Measurements from ENCODE around the gene OR8D4. TPM values are rescaled to one million over a fixed set of nuclear protein-coding genes. Genes with fewer than 3 reads are reported as not detected.
"Not testable (repeated sequence)": the region's sequence is repeated elsewhere in the genome, so short reads cannot be mapped to it uniquely, and the experiment has no call there.

The OR8D4 gene
- total RNA-seq: 0.21 TPM

DNA sequence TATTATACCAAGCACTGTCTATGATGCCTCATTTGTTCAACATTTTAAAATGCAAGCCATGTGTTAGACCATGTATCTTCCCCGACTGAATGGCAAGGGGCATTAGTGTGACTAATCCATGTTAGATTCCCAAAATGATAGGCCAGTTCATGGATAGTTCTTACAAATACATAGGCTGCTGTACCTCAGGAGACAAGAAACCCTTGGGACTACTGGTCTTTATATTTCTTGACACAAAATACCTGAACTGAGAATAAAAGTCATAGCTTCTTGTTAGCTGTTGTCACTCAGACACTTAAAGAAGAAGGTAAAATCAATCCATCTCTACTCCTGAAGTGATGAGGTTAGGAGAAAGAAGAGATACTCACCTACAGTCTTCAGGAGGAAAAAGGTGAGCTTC lies at the start of gene OR8D4:
Gene OR8D4 (plus strand): TSS at position 301 of the 400 bp plus-strand sequence. CDS start 4,265 bp downstream, outside the sequence.
- no peak for DNase-seq

GRCh38 chr11:123852321-123852720 lies 49.6 kb upstream of the OR8D4 start:
- DNase-seq: no peak

- DNase-seq: no peak
These were observed 48.9 kb upstream of the OR8D4 start for GRCh38 chr11:123853038-123853437.

- DNase-seq: no peak
These were observed 45.5 kb upstream of the OR8D4 start for GRCh38 chr11:123856444-123856843.

DNA sequence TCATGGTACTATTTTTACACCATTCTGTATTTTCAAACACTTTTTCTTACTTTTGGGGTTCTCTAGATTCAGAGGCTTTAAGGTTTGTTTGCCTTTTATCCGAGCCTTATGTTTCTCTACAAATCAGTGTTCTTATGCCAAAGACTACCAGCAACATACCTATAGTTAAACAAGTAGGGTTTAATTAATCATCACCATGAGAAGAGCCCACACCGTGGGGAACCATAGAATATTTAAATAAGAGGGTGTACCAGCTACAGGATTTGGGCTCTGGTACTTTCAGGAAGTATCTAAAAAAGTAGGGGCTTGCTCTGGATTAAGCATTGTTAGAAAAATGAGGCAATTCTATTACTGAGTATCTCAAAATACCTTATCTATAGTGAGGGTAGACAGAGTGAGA lies 42.2 kb upstream of the OR8D4 start:
- no peak for DNase-seq

DNA sequence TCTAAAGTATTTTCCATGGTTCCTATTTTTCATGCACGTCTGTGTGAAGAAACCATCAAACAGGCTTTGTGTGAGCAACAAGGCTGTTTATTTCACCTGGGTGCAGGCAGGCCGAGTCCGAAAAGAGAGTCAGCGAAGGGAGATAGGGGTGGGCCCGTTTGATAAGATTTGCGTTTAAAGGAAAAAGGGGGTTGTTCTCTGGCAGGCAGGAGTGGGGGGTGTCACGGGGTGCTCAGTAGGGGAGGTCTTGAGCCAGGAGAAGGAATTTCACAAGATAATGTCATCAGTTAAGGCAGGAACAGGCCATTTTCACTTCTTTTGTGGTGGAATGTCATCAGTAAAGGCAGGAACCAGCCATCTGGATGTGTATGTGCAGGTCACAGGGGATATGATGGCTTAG lies 36.7 kb upstream of the OR8D4 start:
- DNase-seq: not testable (repeated sequence)

GRCh38 chr11:123867795-123868194 lies 34.2 kb upstream of the OR8D4 start:
- not testable (repeated sequence) for DNase-seq

DNA sequence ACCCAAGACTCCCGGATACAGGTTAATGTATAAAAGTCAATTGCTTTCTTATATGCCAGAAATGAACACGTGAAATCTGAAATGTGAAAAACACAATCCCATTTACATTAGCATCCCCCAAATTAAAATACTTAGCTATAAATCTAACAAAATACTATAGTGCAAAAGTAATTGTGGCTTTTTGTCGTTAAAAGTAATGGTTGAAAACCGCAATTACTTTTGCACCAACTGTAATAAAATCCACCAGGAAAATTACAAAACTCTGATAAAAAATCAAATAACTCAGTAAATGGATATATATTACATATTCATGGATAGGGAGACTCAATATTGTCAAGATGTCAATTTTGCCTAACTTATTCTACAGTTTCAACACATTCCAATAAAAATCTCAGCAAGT lies 21.1 kb upstream of the OR8D4 start:
- DNase-seq: no peak

- DNase-seq: no peak
These were observed 16.4 kb upstream of the OR8D4 start, which contains the start of gene TMEM225 for GRCh38 chr11:123885570-123885969. TSS of gene TMEM225 (minus strand) at chr11:123885670. CDS start at chr11:123885425, 245 bp downstream.

DNA sequence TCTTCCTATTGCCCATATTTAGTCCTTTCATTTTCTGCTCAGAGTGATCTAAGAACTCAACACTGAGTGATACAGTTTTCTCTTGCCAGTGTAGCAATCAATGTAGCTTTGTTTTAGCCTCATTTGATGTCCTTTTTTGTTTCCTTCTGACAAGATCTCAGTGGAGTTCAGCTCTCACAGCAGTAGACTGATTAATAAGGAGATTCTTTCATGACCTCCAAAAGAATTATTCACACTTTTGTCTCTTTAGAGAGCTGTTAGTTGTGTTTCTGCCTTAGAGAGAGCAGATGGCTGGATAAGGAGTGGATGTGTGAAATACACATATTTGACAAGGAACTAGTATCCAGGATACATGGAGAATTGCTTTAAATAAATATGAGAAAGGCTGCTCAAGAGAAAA lies 9.9 kb upstream of the OR8D4 start:
- DNase-seq: no peak

DNA sequence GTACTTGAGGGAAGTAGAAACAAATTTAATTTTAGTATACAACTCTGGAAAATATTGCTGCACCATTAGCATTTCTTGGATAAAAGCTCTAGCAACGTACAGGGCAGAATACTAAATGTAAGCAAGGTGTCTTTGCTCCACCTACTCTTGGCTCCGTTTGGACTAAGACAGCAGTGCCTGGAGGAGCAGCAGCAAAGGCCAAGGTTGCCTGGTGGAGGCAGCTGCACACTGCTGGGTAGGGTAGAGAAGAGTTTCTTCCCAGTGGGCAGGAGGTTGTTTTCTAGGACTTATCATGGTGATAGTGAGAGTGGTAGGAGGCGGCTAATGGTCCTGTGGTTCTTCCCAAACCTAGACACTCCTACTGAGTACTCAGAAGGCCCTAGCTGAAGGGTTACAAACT lies 2.2 kb upstream of the OR8D4 start:
- DNase-seq: no peak

GRCh38 chr11:123903932-123904331 lies 2.0 kb downstream of the OR8D4 start:
- DNase-seq: no peak

DNA sequence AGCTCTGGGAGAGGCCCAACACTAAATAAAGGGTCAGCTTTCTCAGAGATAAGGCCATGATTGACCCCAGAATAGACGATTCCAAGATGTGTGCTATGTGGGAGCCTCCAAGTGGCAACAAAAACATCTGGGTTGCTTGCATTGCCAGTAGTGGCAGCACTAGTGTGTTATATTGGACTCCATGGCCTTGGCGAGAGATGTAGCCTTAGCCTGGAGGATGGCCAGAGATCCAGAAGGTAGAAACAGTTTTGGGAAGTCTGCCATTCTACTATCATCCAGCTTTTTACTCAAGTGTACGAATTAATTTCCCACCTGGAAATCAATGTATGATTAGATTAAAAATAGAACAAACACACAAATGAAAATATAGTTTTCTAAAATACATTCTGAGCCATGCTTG lies 3.0 kb downstream of the OR8D4 start:
- no peak for DNase-seq

- DNase-seq: no peak
These were observed 3.9 kb downstream of the OR8D4 start for GRCh38 chr11:123905826-123906225.

GRCh38 chr11:123920943-123921342 lies 19.0 kb downstream of the OR8D4 start:
- DNase-seq: no peak

DNA sequence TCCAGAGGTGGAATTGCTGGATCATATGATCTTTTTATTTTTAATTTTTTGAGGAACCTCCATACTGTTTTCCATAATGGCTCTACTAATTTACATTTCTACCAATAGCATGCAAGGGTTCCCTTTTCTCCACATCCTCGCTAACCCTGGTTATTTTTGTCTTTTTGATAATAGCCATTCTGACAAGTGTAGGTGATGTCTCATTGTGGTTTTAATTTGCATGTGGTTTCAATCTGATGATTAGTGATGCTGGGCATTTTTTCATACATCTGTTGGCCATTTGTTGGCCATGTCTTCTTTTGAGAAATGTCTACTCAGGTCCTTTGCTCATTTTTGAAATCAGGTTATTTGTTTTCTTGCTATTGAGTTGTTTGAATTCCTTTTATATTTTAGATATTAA lies 22.1 kb downstream of the OR8D4 start:
- no peak for DNase-seq

GRCh38 chr11:123939317-123939716 lies 37.4 kb downstream of the OR8D4 start, which contains the start of gene OR4D5:
TSS of gene OR4D5 (plus strand) at chr11:123939617. CDS start at chr11:123939617, 0 bp downstream.
- no peak for DNase-seq

DNA sequence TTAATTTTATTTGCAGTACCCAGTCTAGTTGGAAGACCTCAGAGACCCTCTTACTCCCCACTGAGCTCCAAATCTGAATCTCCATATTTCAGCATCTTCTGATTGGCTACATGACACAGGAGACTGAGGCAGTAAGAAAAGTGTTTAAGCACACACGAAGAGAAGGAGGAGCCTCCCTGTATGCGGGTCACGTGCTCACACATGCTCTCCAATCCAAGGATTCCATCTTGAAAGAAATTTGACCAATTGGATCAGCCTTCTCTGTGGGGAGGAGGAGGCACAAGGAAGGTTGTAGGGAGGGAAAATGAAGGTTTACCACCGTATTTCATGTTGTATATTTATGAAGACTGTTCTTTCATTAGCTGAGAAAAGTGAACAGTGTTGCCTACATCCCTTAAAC lies 40.4 kb downstream of the OR8D4 start:
- no peak for DNase-seq

DNA sequence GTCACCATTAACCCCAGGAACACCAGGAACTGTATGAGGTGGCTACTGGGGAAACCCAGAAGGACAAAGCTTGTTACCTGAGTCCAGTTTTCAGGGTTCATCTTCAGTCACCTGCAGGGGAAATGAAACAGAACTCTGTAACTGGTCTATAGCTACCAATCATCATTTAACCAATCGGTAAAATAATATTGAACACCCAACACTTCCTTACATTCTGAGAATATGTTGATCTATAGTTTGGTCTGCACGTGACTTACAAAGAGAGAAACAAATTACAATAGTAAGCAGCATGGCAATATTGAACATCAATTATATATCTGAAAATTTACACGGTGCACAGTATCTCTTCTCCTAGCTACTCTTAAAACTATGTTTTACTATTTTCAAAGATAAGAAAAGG lies 41.8 kb downstream of the OR8D4 start, which contains the start of gene OR6T1:
Gene OR6T1 (minus strand): TSS at position 101 of the 400 bp plus-strand sequence. CDS start 0 bp downstream, at position 101.
- no peak for DNase-seq

DNA sequence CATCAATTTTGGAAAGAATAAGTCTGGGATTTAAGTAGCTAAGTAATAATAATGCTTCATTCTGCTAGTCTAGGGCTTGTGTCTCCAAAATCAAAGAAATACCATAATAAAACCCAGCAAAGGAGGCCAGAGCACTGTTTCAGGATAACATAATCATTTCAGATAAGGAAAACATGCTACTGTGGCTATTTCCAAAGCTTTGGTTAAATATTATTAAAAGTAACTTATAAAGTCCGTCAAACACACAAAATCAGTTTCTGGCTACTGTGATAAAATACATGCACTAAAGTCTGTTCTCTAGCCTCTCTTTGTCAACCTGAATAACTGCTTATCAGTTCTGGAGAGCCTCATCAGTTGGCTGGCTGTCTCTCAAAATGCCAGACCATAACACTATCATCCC lies 43.2 kb downstream of the OR8D4 start:
- DNase-seq: no peak

DNA sequence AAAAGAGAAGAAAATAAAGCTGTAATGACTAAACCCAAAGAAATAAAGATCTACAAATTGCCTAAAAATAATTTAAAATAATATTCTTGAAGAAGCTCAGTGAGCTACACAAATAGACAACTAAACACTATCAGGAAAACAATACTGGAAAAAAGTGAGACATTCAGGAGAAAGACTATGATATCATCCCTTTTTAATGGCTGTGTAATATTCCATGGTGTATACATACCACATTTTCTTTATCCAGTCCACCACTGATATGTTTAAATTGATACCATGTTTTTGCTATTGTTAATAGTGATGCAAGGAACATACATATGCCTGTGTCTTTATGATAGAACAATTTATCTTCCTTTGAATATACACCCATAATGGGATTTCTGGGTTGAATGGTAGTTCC lies 54.8 kb downstream of the OR8D4 start:
- no peak for DNase-seq

Measured in tongue (tissue), 2 donors.